Kidney (tissue), 14 donors: ENCODE measurements around the gene KIAA0232. TPM values are rescaled to one million over a fixed set of nuclear protein-coding genes. Genes with fewer than 3 reads are reported as not detected.

Experiments
- DNase-seq, 5 donors: peaks; one replicate each; pipeline ENCODE4 v3.0.0-alpha.2; 2013 to 2020
- FAIRE-seq: peaks from 2 replicates; lab custom pipeline; 2012; peaks lifted over from hg19 to GRCh38; lab: Jason Lieb, UNC
- H3K27ac ChIP-seq, 2 donors: one replicate each; pipeline ENCODE4 v1.7.0; 2013; ENCODE audit warnings: low read depth in 2 of 2, low read length in 2 of 2, inconsistent platforms in 1 of 2
- H3K27me3 ChIP-seq: one replicate; pipeline ENCODE4 v1.7.1; 2013; ENCODE audit warnings: low read length, inconsistent platforms; ENCODE audit not compliant: control insufficient read depth, insufficient read depth
- H3K36me3 ChIP-seq, 3 donors: one replicate each; pipeline versions ENCODE4 v1.7.0 to v1.7.1; 2013; ENCODE audit warnings: low read length in 3 of 3, control low read depth in 1 of 3, inconsistent platforms in 1 of 3; ENCODE audit not compliant: insufficient read depth in 3 of 3, control insufficient read depth in 2 of 3
- H3K4me1 ChIP-seq, 3 donors: one replicate each; pipeline versions ENCODE4 v1.7.0 to v1.7.1; 2013; ENCODE audit warnings: low read length in 3 of 3, inconsistent platforms in 1 of 3, low read depth in 1 of 3; ENCODE audit not compliant: control insufficient read depth in 2 of 3, insufficient read depth in 2 of 3
- H3K4me3 ChIP-seq, 3 donors: one replicate each; pipeline versions ENCODE4 v1.7.0 to v1.8.1; 2013; ENCODE audit warnings: low read length in 3 of 3, control low read depth in 1 of 3, inconsistent platforms in 1 of 3
- H3K9ac ChIP-seq, 3 donors: one replicate each; pipeline versions ENCODE4 v1.7.0 to v1.7.1; 2013; ENCODE audit warnings: low read length in 3 of 3, control low read depth in 1 of 3, inconsistent platforms in 1 of 3
- H3K9me3 ChIP-seq, 3 donors: one replicate each; pipeline versions ENCODE4 v1.7.0 to v1.7.1; 2013; ENCODE audit warnings: low read length in 3 of 3, control low read depth in 1 of 3, inconsistent platforms in 1 of 3; ENCODE audit not compliant: control insufficient read depth in 2 of 3, insufficient read depth in 1 of 3
- CTCF ChIP-seq: IDR thresholded peaks from 3 replicates; pipeline ENCODE4 v1.5.1; 2012; ENCODE audit warnings: mild to moderate bottlenecking, moderate library complexity, borderline replicate concordance; ENCODE audit not compliant: insufficient read depth; ENCODE audit errors: extremely low read depth
- intact Hi-C: fragments of 100-400 bp; cut with DNase I; formaldehyde crosslinking; loops from one replicate; pipeline ENCODE4 v1.11.1; 2022
- polyA plus RNA-seq: library from polyadenylated mRNA; stranded (reverse); fragments of 350-450 nt; fragmentation: Illumina TruSeq; extraction: RNeasy Lipid Tissue Mini Kit (QIAGEN cat#74804); gene quantifications from one replicate; pipeline ENCODE4 v1.2.3, GENCODE V29; 2014; ENCODE audit warnings: low read depth, low replicate concordance; ENCODE audit not compliant: insufficient read depth
- total RNA-seq: library from RNA; stranded (reverse); fragmentation: NEBNext Ultra II Directional; extraction: Animal tissue kit (Norgen Biotek cat#: 25700); gene quantifications from one replicate; pipeline ENCODE4 v1.2.1, GENCODE V29; 2021
- donor health status: control.
- donor health status: control.
- donor health status: control.
- donor health status: control.
- donor health status: control.
- donor health status: DM: yes; HTN: yes; CAD: no.
- donor health status: Normal renal cell carcinoma (clear cell type).

KIAA0232 gene
- total and polyA plus RNA-seq, 2 donors from 2014 or later: 14.0 to 39.9 TPM

GRCh38 chr4:6742507-6742906 lies 40.0 kb upstream of the KIAA0232 start:
- Histone ChIP-seq H3K27me3 (no peaks in the 10 kb centered on the region), H3K4me1 (peaks cover 0 to 9% (median 0%) of the 10 kb centered on the region in 3 donors), H3K4me3 (no peak overlapping the region), H3K27ac (no peak overlapping the region), H3K9ac (no peak overlapping the region), H3K36me3 (no peaks in the 10 kb centered on the region), H3K9me3 (no peaks in the 10 kb centered on the region)
- no peak for TF ChIP-seq CTCF
- no peak for DNase-seq
- intact Hi-C loops: no loop called here
- FAIRE-seq: no peak

DNA sequence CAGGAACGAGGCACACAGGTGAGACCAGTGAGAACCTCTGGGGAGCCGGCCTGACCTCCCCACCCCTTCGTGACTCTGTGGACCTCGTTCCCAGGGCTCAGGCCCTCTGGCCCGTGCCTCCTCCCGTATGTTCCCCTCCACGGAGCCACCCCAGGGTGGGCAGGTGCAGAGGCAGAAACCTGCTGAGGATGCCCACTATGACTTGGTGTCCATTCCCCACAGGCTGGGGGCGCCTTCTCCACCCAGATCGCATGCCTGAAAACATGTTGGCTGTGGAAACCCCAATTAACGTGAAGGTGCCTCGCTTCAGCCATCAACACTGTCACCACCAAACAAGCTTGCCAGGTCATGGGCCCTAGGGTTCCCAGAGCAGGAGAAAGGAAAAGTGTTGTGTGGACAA lies 39.5 kb upstream of the KIAA0232 start:
- Histone ChIP-seq H3K36me3 (no peaks in the 10 kb centered on the region), H3K27ac (no peak overlapping the region), H3K9ac (no peak overlapping the region), H3K9me3 (no peaks in the 10 kb centered on the region), H3K4me1 (peaks cover 0 to 12% (median 4%) of the 10 kb centered on the region in 3 donors), H3K27me3 (no peaks in the 10 kb centered on the region), H3K4me3 (no peak overlapping the region)
- DNase-seq (peak in 1 of 5 donors; percentile 52), FAIRE-seq (no peak)
- no peak for TF ChIP-seq CTCF
- intact Hi-C loops: no loop called here

DNA sequence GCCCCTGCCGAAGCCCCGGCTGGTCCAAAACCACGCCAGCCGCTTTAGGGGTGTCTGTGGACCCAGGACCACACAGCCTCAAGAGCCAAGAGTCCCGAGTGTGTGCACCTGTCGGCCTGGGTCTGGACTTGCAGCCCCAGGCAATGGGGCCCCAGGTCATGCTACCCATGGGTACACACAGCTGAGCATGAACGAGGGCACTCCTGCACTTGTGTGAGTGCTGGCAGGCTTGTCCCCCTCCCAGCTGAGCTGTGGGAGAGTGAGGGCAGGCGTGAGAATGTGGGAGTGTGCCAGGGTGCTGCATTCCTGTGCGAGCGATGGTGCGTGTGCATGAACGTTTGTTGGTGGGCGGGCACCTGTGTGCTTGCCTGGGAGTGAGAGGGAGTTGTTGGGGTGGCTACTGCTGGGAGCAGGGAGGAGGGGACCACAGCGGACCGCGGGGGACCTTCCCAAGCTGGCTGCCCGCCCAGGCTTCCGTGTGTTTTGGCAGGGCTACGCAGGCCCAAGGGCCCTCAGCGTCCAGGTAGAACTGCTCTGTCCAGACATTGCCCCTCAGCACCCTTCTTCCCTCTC lies 35.7 kb upstream of the KIAA0232 start:
- H3K4me1 ChIP-seq: peaks cover 0 to 19% (median 10%) of the 10 kb centered on the region in 3 donors
- no peaks in the 10 kb centered on the region for H3K9me3 ChIP-seq
- no peaks in the 10 kb centered on the region for H3K36me3 ChIP-seq
- peak overlapping the region; percentile 45 to 66 for H3K27ac ChIP-seq
- FAIRE-seq: no peak
- H3K27me3 ChIP-seq: no peaks in the 10 kb centered on the region
- DNase-seq: peak; percentile 85 to 93 (median 89)
- peak overlapping the region in 1 of 3 donors; percentile 15 for H3K9ac ChIP-seq
- no peak for TF ChIP-seq CTCF
- H3K4me3 ChIP-seq: no peak overlapping the region
- intact Hi-C loops: no loop called here
